IMR-90 (cell line): Measurements from ENCODE around the gene CLASRP. TPM values are rescaled to one million over a fixed set of nuclear protein-coding genes. Genes with fewer than 3 reads are reported as not detected.

Source experiments
- ATAC-seq: fragments of 200-7000 bp; cut with Tn5 transposase; 2 replicates; pipeline ENCODE4 v1.9.1; 2020; ENCODE audit warnings: low read depth, mild to moderate bottlenecking, moderate library complexity
- BruUV-seq: library from RNA; stranded (reverse); fragments of 400-500 nt; replicated peaks from 2 replicates; lab custom pipeline; 2021; lab: Mats Ljungman, UMichigan
- CTCF ChIA-PET: fragments of 300-600 bp; formaldehyde crosslinking; extraction: SDS; loops from one replicate; lab custom pipeline; 2021; ENCODE audit warnings: antibody characterized with exemption; lab: Yijun Ruan, JAX
- POLR2A ChIA-PET: fragments of 300-600 bp; sonication (Branson Sonifier 250); formaldehyde crosslinking; loops from one replicate; lab custom pipeline; 2022; ENCODE audit warnings: antibody characterized with exemption; ENCODE audit not compliant: unreplicated experiment; lab: Charles Lee
- DNase-seq: peaks from one replicate; pipeline ENCODE4 v3.0.0; 2013
- H2AFZ ChIP-seq: replicated peaks from 2 replicates; pipeline ENCODE3; 2013; ENCODE audit warnings: low read length, mild to moderate bottlenecking; ENCODE audit not compliant: poor library complexity
- H2AK5ac ChIP-seq: 2 replicates; pipeline ENCODE4 v1.6.1; 2013; ENCODE audit warnings: low read depth, low read length, inconsistent platforms
- H2AK9ac ChIP-seq: replicated peaks from 2 replicates; pipeline ENCODE3; 2013; ENCODE audit warnings: mild to moderate bottlenecking, low read depth, low read length, moderate library complexity; ENCODE audit not compliant: poor library complexity
- H2BK120ac ChIP-seq: 2 replicates; pipeline ENCODE4 v1.6.1; 2013; ENCODE audit warnings: low read depth, low read length, inconsistent platforms
- H2BK15ac ChIP-seq: 3 replicates; pipeline ENCODE4 v1.6.1; 2013; ENCODE audit warnings: low read depth, low read length, inconsistent platforms
- H2BK20ac ChIP-seq: 2 replicates; pipeline ENCODE4 v1.6.1; 2013; ENCODE audit warnings: low read depth, mild to moderate bottlenecking, inconsistent platforms, low read length, moderate library complexity
- H2BK5ac ChIP-seq: 2 replicates; pipeline ENCODE4 v1.6.1; 2013; ENCODE audit warnings: mild to moderate bottlenecking, low read depth, low read length, inconsistent platforms; ENCODE audit not compliant: poor library complexity, severe bottlenecking
- H3K14ac ChIP-seq: replicated peaks from 2 replicates; pipeline ENCODE4 v1.6.1; 2013; ENCODE audit warnings: low read depth, low read length, inconsistent platforms
- H3K18ac ChIP-seq: 2 replicates; pipeline ENCODE4 v1.6.1; 2013; ENCODE audit warnings: low read depth, low read length, control low read depth
- H3K23ac ChIP-seq: 2 replicates; pipeline ENCODE4 v1.6.1; 2013; ENCODE audit warnings: low read depth, low read length, inconsistent platforms
- H3K27ac ChIP-seq: 2 replicates; pipeline ENCODE4 v1.5.1; 2013; ENCODE audit warnings: mild to moderate bottlenecking, control low read depth, low read length; ENCODE audit not compliant: insufficient read depth
- H3K27me3 ChIP-seq: 2 replicates; pipeline ENCODE4 v1.6.1; 2013; ENCODE audit warnings: low read length; ENCODE audit not compliant: control insufficient read depth, insufficient read depth
- H3K36me3 ChIP-seq: 2 replicates; pipeline ENCODE4 v1.6.1; 2013; ENCODE audit warnings: low read length, mixed read lengths; ENCODE audit not compliant: control insufficient read depth, insufficient read depth
- H3K4ac ChIP-seq: 2 replicates; pipeline ENCODE4 v1.6.1; 2013; ENCODE audit warnings: low read depth, low read length, inconsistent platforms
- H3K4me1 ChIP-seq: 2 replicates; pipeline ENCODE4 v1.6.1; 2013; ENCODE audit warnings: low read length, mixed read lengths; ENCODE audit not compliant: control insufficient read depth, insufficient read depth
- H3K4me2 ChIP-seq: 2 replicates; pipeline ENCODE4 v1.6.1; 2013; ENCODE audit warnings: low read depth, mild to moderate bottlenecking, control low read depth, low read length, moderate library complexity
- H3K4me3 ChIP-seq: 2 replicates; pipeline ENCODE4 v1.5.1; 2013; ENCODE audit warnings: low read depth, mild to moderate bottlenecking, control low read depth, low read length, moderate library complexity; ENCODE audit not compliant: insufficient read depth
- H3K56ac ChIP-seq: 2 replicates; pipeline ENCODE4 v1.6.1; 2013; ENCODE audit warnings: low read length, inconsistent platforms; ENCODE audit not compliant: insufficient read depth; ENCODE audit errors: extremely low read depth
- H3K79me1 ChIP-seq, 2 experiments: 2 replicates each; pipeline ENCODE4 v1.6.1; 2013; ENCODE audit warnings: low read length in 2 of 2, inconsistent platforms in 1 of 2, low read depth in 1 of 2
- H3K9ac ChIP-seq: 2 replicates; pipeline ENCODE4 v1.6.1; 2013; ENCODE audit warnings: low read depth, low read length, control low read depth
- H3K9me1 ChIP-seq: 2 replicates; pipeline ENCODE4 v1.6.1; 2013; ENCODE audit warnings: low read length, inconsistent platforms; ENCODE audit not compliant: insufficient read depth
- H3K9me3 ChIP-seq: 2 replicates; pipeline ENCODE4 v1.6.1; 2013; ENCODE audit warnings: low read length; ENCODE audit not compliant: control insufficient read depth, insufficient read depth
- H4K20me1 ChIP-seq: 2 replicates; pipeline ENCODE4 v1.6.1; 2013; ENCODE audit warnings: low read length, inconsistent platforms; ENCODE audit not compliant: insufficient read depth
- H4K5ac ChIP-seq: 2 replicates; pipeline ENCODE4 v1.6.1; 2013; ENCODE audit warnings: mild to moderate bottlenecking, low read depth, low read length, control low read depth
- H4K8ac ChIP-seq, 2 experiments: 2 replicates each; pipeline ENCODE4 v1.6.1; 2013; ENCODE audit warnings: low read depth in 2 of 2, low read length in 2 of 2, control low read depth in 1 of 2, inconsistent platforms in 1 of 2
- H4K91ac ChIP-seq: 2 replicates; pipeline ENCODE4 v1.6.1; 2013; ENCODE audit warnings: low read depth, low read length, inconsistent platforms; ENCODE audit not compliant: insufficient read depth
- BHLHE40 ChIP-seq: fragments of 150-350 bp; IDR thresholded peaks from 2 replicates; pipeline ENCODE4 v1.6.1; 2016; ENCODE audit warnings: mild to moderate bottlenecking, low read depth, low read length
- CEBPB ChIP-seq: IDR thresholded peaks from 2 replicates; pipeline ENCODE4 v1.6.1; 2012; ENCODE audit warnings: low read depth, low read length, improper control_type of control experiment
- CTCF ChIP-seq: conservative IDR thresholded peaks from 2 replicates; pipeline ENCODE4 v1.5.1; 2012; ENCODE audit warnings: mild to moderate bottlenecking, low read depth, low read length, improper control_type of control experiment
- FOS ChIP-seq: fragments of 150-350 bp; IDR thresholded peaks from 2 replicates; pipeline ENCODE4 v1.6.1; 2016; ENCODE audit warnings: low read depth, low read length
- MAFK ChIP-seq: IDR thresholded peaks from 2 replicates; pipeline ENCODE4 v1.6.1; 2012; ENCODE audit warnings: low read depth, low read length, improper control_type of control experiment
- RCOR1 ChIP-seq: IDR thresholded peaks from 2 replicates; pipeline ENCODE4 v1.6.1; 2012; ENCODE audit warnings: mild to moderate bottlenecking, low read length, improper control_type of control experiment; ENCODE audit not compliant: insufficient replicate concordance
- WGBS, 2 experiments: methylation state at CpG; one replicate each; pipeline versions ENCODE4 v1.1.5 to v1.1.7; 2013; ENCODE audit warnings: missing lambda C conversion rate in 2 of 2; ENCODE audit not compliant: insufficient read length in 1 of 2; ENCODE audit errors: extremely low coverage in 2 of 2; 5-methylcytosine and 5-hydroxymethylcytosine counted together
- dilution Hi-C: fragments of 300-500 bp; cut with HindIII; formaldehyde crosslinking; loops from one replicate; pipeline ENCODE4 v1.14.3; 2018; ENCODE audit warnings: low sequenced_read_pairs; ENCODE audit not compliant: unreplicated experiment
- in situ Hi-C: fragments of 300-500 bp; cut with MboI; formaldehyde crosslinking; loops from 3 replicates; pipeline ENCODE4 v1.14.3; 2019; ENCODE audit warnings: low sequenced_read_pairs, inconsistent platforms, mixed read lengths
- intact Hi-C: fragments of 100-400 bp; cut with micrococcal nuclease; formaldehyde crosslinking; loops from 2 replicates; pipeline ENCODE4 v1.10.0; 2022
- polyA plus RNA-seq, 3 experiments: library from polyadenylated mRNA; depleted of rRNA; stranded (reverse); fragments of >200 nt; gene quantifications; 2 replicates each; pipeline ENCODE4 v1.2.3, GENCODE V29; 2012; ENCODE audit warnings: low replicate concordance in 1 of 3
- total RNA-seq: library from RNA; depleted of rRNA; stranded (reverse); fragments of >200 nt; gene quantifications from 2 replicates; pipeline ENCODE4 v1.2.3, GENCODE V29; 2012

Gene CLASRP
- total and polyA plus RNA-seq, 2 of the 4 experiments (the other 2 are of a cell fraction), result 19.9 to 31.7 TPM

DNA sequence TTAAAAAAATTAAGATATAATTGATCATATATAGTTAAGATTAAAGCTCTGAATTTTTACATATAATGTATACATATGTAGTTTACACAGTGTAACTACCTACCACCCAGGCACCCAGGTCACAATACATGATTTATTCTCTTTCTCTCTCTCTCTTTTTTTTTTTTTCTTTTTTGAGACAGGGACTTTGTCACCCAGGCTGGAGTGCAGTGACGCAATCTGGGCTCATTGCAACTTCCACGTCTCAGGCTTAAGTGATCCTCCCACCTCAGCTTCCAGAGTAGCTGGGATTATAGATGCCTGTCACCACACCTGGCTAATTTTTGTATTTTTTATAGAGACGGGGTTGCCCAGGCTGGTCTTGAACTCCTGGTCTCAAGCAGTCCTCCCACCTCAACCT lies 18.8 kb upstream of the CLASRP start:
- no peak overlapping the region for H4K8ac ChIP-seq
- no peak overlapping the region for H3K27ac ChIP-seq
- no peak overlapping the region for H3K56ac ChIP-seq
- in situ Hi-C loops (no loop called here), dilution Hi-C loops (no loop called here), intact Hi-C loops (no loop called here)
- H2BK5ac ChIP-seq, result no peak overlapping the region
- H2AK9ac ChIP-seq, result no peak overlapping the region
- no peak overlapping the region for H3K23ac ChIP-seq
- no peak overlapping the region for H4K91ac ChIP-seq
- ChIA-PET CTCF (no interaction called here), POLR2A (no interaction called here)
- no peak overlapping the region for H3K14ac ChIP-seq
- no peak overlapping the region for H2BK20ac ChIP-seq
- no peak overlapping the region for H2AK5ac ChIP-seq
- no peak overlapping the region for H3K4me2 ChIP-seq
- no peaks in the 10 kb centered on the region for H3K9me3 ChIP-seq
- no peaks in the 10 kb centered on the region for H3K27me3 ChIP-seq
- H3K79me1 ChIP-seq, result 0 out of 4 replicates have a peak, but pooled peaks cover 0 to 3% of the 10 kb centered on the region in 2 experiments
- H4K20me1 ChIP-seq, result no peaks in the 10 kb centered on the region
- no peak overlapping the region for H3K4me3 ChIP-seq
- DNase-seq, result no peak
- H3K18ac ChIP-seq, result no peak overlapping the region
- no peak for ATAC-seq
- no peak overlapping the region for H4K5ac ChIP-seq
- H3K9me1 ChIP-seq, result no peaks in the 10 kb centered on the region
- TF ChIP-seq CTCF (no peak), MAFK (no peak), RCOR1 (no peak), BHLHE40 (no peak), CEBPB (peak; percentile 13; the same call in 1 of the 2 replicates), FOS (no peak)
- H3K4me1 ChIP-seq, result no peaks in the 10 kb centered on the region
- H3K4ac ChIP-seq, result no peak overlapping the region
- H2BK120ac ChIP-seq, result no peak overlapping the region
- no CpG with 5 or more reads among the region's 3 CpGs for WGBS, 2 experiments
- peaks cover 12% of the 10 kb centered on the region for H3K36me3 ChIP-seq
- no peak overlapping the region for H3K9ac ChIP-seq
- H2BK15ac ChIP-seq, result no peak overlapping the region
- H2AFZ ChIP-seq, result no peak overlapping the region
- no TSS peak for BruUV-seq
